Neural crest cell (in vitro differentiated cells): ENCODE measurements around the gene RAB23. TPM values are rescaled to one million over a fixed set of nuclear protein-coding genes. Genes with fewer than 3 reads are reported as not detected.

Experiments used
- DNase-seq: peaks from one replicate; pipeline ENCODE4 v3.0.0; 2021; ENCODE audit warnings: low read depth, mixed read lengths, low spot score
- H3K27ac Mint-ChIP-seq: one replicate; pipeline ENCODE4 v1.8.0; 2021; ENCODE audit warnings: mild to moderate bottlenecking, mixed read lengths; ENCODE audit not compliant: unreplicated experiment
- H3K27me3 Mint-ChIP-seq: 2 replicates; pipeline ENCODE4 v1.8.0; 2021; ENCODE audit warnings: low read depth, mild to moderate bottlenecking, mixed read lengths
- H3K36me3 Mint-ChIP-seq: 2 replicates; pipeline ENCODE4 v1.8.0; 2021; ENCODE audit warnings: low read depth, mild to moderate bottlenecking, mixed read lengths
- H3K4me1 Mint-ChIP-seq: 2 replicates; pipeline ENCODE4 v1.8.0; 2021; ENCODE audit warnings: mixed read lengths
- H3K4me3 Mint-ChIP-seq: one replicate; pipeline ENCODE4 v1.8.0; 2021; ENCODE audit warnings: mild to moderate bottlenecking, mixed read lengths
- H3K9me3 Mint-ChIP-seq: 2 replicates; pipeline ENCODE4 v1.8.0; 2021; ENCODE audit warnings: mixed read lengths
- CTCF ChIP-seq: fragments of 200-600 bp; sonication (generic); conservative IDR thresholded peaks from 2 replicates; pipeline ENCODE4 v1.5.0; 2021; ENCODE audit warnings: antibody characterized with exemption, mild to moderate bottlenecking
- total RNA-seq: library from RNA; stranded (reverse); gene quantifications from 2 replicates; pipeline ENCODE4 v1.2.1, GENCODE V29; 2021

RAB23 gene
- total RNA-seq, 1 donor from 2014 or later, result 20.1 TPM

GRCh38 chr6:57162028-57162427 is 60.1 kb downstream of the RAB23 start:
- H3K9me3 Mint-ChIP-seq, result peaks cover 14% of the 10 kb centered on the region
- no peak for TF ChIP-seq CTCF
- H3K4me1 Mint-ChIP-seq, result no peaks in the 10 kb centered on the region
- no peaks in the 10 kb centered on the region for H3K27me3 Mint-ChIP-seq
- no peak overlapping the region for H3K4me3 Mint-ChIP-seq
- H3K27ac Mint-ChIP-seq, result no peak overlapping the region
- no peak for DNase-seq
- peaks cover 32% of the 10 kb centered on the region for H3K36me3 Mint-ChIP-seq

GRCh38 chr6:57159127-57159526 is 63.0 kb downstream of the RAB23 start:
- H3K27ac Mint-ChIP-seq, result no peak overlapping the region
- no peaks in the 10 kb centered on the region for H3K4me1 Mint-ChIP-seq
- H3K9me3 Mint-ChIP-seq, result peaks cover 4% of the 10 kb centered on the region
- no peaks in the 10 kb centered on the region for H3K27me3 Mint-ChIP-seq
- H3K36me3 Mint-ChIP-seq, result peaks cover 16% of the 10 kb centered on the region
- no peak for DNase-seq
- H3K4me3 Mint-ChIP-seq, result no peak overlapping the region
- TF ChIP-seq CTCF, result no peak

GRCh38 chr6:57158658-57159057 is 63.4 kb downstream of the RAB23 start:
- Mint-ChIP-seq H3K27me3 (no peaks in the 10 kb centered on the region), H3K27ac (no peak overlapping the region), H3K36me3 (peaks cover 12% of the 10 kb centered on the region), H3K4me1 (no peaks in the 10 kb centered on the region), H3K9me3 (no peaks in the 10 kb centered on the region), H3K4me3 (no peak overlapping the region)
- DNase-seq, result no peak
- no peak for TF ChIP-seq CTCF

GRCh38 chr6:57147955-57148858 is 73.9 kb downstream of the RAB23 start:
- no peak for TF ChIP-seq CTCF
- Mint-ChIP-seq H3K27ac (no peak overlapping the region), H3K4me1 (no peaks in the 10 kb centered on the region), H3K36me3 (peaks cover 19% of the 10 kb centered on the region), H3K9me3 (no peaks in the 10 kb centered on the region), H3K4me3 (no peak overlapping the region), H3K27me3 (no peaks in the 10 kb centered on the region)
- DNase-seq, result no peak

GRCh38 chr6:57147401-57147800 is 74.7 kb downstream of the RAB23 start:
- H3K27ac Mint-ChIP-seq, result no peak overlapping the region
- no peak for TF ChIP-seq CTCF
- H3K9me3 Mint-ChIP-seq, result no peaks in the 10 kb centered on the region
- no peak overlapping the region for H3K4me3 Mint-ChIP-seq
- DNase-seq, result no peak
- H3K36me3 Mint-ChIP-seq, result peaks cover 21% of the 10 kb centered on the region
- H3K4me1 Mint-ChIP-seq, result no peaks in the 10 kb centered on the region
- no peaks in the 10 kb centered on the region for H3K27me3 Mint-ChIP-seq
